K562 (cell line): ENCODE data around the gene ACOT7. TPM values are rescaled to one million over a fixed set of nuclear protein-coding genes. Genes with fewer than 3 reads are reported as not detected.

Source experiments
- ARID2 ChIP-seq: fragments of 450-650 bp; IDR thresholded peaks from 2 replicates; pipeline ENCODE4 v1.6.1; 2017; ENCODE audit warnings: antibody characterized with exemption, mild to moderate bottlenecking
- CBX3 ChIP-seq, 2 experiments: IDR thresholded peaks; 1 replicate in 1 of 2; 2 replicates in 1 of 2; pipeline ENCODE4 v1.6.1; 2012; ENCODE audit warnings: inconsistent platforms in 2 of 2, low read length in 2 of 2, borderline replicate concordance in 1 of 2, control low read depth in 1 of 2
- MAFK ChIP-seq: IDR thresholded peaks from 2 replicates; pipeline ENCODE4 v1.6.1; 2011; ENCODE audit warnings: low read length, improper control_type of control experiment
- MEF2A ChIP-seq: IDR thresholded peaks from 2 replicates; pipeline ENCODE4 v1.6.1; 2011; ENCODE audit warnings: low read depth, mild to moderate bottlenecking, low read length, moderate library complexity; ENCODE audit not compliant: control insufficient read depth
- NFXL1 ChIP-seq: fragments of 450-650 bp; formaldehyde crosslinking; IDR thresholded peaks from 2 replicates; pipeline ENCODE4 v1.4.0; 2021; ENCODE audit warnings: mild to moderate bottlenecking
- POU5F1 ChIP-seq: fragments of 150-350 bp; IDR thresholded peaks from 2 replicates; pipeline ENCODE4 v1.6.1; 2014; ENCODE audit warnings: borderline replicate concordance, low read length, low read depth, mild to moderate bottlenecking; ENCODE audit not compliant: partially characterized antibody
- ZKSCAN3 ChIP-seq: fragments of 250-450 bp; sonication (Bioruptor Pico); IDR thresholded peaks from 2 replicates; pipeline ENCODE4 v1.4.0; 2020
- ZNF830 ChIP-seq: fragments of 250-450 bp; sonication (Bioruptor Pico); IDR thresholded peaks from 2 replicates; pipeline ENCODE4 v1.5.0; 2021; ENCODE audit warnings: mild to moderate bottlenecking
- polyA plus RNA-seq, 8 experiments: library from polyadenylated mRNA; depleted of rRNA in 4 of 8; stranded (reverse) in 5 of 8; unstranded in 3 of 8; fragments of >200 nt; fragmentation: Nextera tagmentation in 2 of 8; fragmentation: Illumina TruSeq in 1 of 8; extraction: Ambion mirVana in 2 of 8; extraction: Trizol in 1 of 8; gene quantifications; 2 replicates each; pipeline versions ENCODE4 v1.2.1 to v1.2.3, GENCODE V29; 2011 to 2014; ENCODE audit warnings: inconsistent platforms in 1 of 8, missing spikeins in 1 of 8
- total RNA-seq, 7 experiments: library from RNA; depleted of rRNA in 6 of 7; stranded (reverse); fragments of >200 nt in 6 of 7; fragmentation: Illumina TruSeq in 2 of 7; extraction: Trizol in 2 of 7; gene quantifications; 2 replicates each; pipeline versions ENCODE4 v1.2.1 to v1.2.3, GENCODE V29; 2011 to 2021; ENCODE audit warnings: low replicate concordance in 1 of 7
- TF ChIP-seq, protein P1 (sequence below): fragments of 250-450 bp; sonication (Bioruptor Pico); IDR thresholded peaks from 2 replicates; pipeline ENCODE4 v1.4.0; 2020
- TF ChIP-seq, protein P2 (sequence below): sonication (generic); formaldehyde crosslinking; IDR thresholded peaks from 2 replicates; pipeline ENCODE4 v1.8.1; 2022; ENCODE audit warnings: missing genetic modification reagents
- TF ChIP-seq, protein P3 (sequence below): sonication (generic); formaldehyde crosslinking; IDR thresholded peaks from 2 replicates; pipeline ENCODE4 v1.9.0; 2022; ENCODE audit warnings: mild to moderate bottlenecking, missing genetic modification reagents
- TF ChIP-seq, protein P4 (sequence below): IDR thresholded peaks from 2 replicates; pipeline ENCODE4 v1.6.1; 2011; ENCODE audit warnings: borderline replicate concordance, low read depth, mild to moderate bottlenecking, moderate library complexity, low read length; ENCODE audit not compliant: insufficient read depth, poor library complexity, severe bottlenecking

The ACOT7 gene
- total and polyA plus RNA-seq, 9 of the 15 experiments (the other 6 are each of a cell fraction or from before 2014, with no cell fraction given), result 7.0 to 92.6 (median 37.2) TPM

DNA sequence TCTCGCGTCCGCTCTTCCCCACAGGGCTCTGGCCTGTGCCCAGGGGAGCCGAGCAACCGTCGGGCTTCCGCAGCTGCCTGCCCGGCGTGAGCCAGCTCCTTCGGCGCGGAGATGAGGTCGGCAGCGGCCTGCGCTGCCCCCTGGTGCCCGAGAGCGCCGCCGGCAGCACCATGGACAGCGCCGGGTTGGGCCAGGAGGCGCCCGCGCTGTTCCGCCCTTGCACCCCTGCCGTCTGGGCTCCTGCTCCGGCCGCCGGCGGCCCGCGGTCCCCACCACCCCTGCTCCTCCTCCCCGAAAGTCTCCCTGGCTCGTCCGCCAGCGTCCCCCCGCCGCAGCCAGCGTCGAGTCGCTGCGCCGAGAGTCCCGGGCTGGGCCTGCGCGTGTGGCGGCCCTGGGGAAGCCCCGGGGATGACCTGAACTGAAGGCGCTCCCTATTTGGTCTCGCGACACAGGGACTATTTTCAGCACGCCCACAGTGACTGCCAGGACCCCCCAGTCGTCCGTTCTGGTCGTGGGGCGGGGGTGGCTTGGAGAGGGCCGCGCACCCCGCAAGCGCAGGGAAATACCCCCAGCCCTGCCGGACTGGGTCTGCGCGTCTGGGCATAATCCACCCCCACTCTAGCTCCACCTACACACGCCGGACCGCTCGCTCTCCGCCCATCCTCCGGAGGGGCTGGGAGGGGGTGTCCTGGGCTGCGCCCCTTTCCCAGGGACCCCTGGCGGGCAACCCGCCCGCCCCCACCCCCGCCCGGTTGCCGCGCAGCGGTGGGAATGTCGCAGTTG lies 148.3 kb downstream of the ACOT7 start (continued):
- TF ChIP-seq, protein P1, sequence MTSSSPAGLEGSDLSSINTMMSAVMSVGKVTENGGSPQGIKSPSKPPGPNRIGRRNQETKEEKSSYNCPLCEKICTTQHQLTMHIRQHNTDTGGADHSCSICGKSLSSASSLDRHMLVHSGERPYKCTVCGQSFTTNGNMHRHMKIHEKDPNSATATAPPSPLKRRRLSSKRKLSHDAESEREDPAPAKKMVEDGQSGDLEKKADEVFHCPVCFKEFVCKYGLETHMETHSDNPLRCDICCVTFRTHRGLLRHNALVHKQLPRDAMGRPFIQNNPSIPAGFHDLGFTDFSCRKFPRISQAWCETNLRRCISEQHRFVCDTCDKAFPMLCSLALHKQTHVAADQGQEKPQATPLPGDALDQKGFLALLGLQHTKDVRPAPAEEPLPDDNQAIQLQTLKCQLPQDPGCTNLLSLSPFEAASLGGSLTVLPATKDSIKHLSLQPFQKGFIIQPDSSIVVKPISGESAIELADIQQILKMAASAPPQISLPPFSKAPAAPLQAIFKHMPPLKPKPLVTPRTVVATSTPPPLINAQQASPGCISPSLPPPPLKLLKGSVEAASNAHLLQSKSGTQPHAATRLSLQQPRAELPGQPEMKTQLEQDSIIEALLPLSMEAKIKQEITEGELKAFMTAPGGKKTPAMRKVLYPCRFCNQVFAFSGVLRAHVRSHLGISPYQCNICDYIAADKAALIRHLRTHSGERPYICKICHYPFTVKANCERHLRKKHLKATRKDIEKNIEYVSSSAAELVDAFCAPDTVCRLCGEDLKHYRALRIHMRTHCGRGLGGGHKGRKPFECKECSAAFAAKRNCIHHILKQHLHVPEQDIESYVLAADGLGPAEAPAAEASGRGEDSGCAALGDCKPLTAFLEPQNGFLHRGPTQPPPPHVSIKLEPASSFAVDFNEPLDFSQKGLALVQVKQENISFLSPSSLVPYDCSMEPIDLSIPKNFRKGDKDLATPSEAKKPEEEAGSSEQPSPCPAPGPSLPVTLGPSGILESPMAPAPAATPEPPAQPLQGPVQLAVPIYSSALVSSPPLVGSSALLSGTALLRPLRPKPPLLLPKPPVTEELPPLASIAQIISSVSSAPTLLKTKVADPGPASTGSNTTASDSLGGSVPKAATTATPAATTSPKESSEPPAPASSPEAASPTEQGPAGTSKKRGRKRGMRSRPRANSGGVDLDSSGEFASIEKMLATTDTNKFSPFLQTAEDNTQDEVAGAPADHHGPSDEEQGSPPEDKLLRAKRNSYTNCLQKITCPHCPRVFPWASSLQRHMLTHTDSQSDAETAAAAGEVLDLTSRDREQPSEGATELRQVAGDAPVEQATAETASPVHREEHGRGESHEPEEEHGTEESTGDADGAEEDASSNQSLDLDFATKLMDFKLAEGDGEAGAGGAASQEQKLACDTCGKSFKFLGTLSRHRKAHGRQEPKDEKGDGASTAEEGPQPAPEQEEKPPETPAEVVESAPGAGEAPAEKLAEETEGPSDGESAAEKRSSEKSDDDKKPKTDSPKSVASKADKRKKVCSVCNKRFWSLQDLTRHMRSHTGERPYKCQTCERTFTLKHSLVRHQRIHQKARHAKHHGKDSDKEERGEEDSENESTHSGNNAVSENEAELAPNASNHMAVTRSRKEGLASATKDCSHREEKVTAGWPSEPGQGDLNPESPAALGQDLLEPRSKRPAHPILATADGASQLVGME (CRISPR knock-in tag), result no peak
- no peak for TF ChIP-seq MAFK
- TF ChIP-seq, protein P2, sequence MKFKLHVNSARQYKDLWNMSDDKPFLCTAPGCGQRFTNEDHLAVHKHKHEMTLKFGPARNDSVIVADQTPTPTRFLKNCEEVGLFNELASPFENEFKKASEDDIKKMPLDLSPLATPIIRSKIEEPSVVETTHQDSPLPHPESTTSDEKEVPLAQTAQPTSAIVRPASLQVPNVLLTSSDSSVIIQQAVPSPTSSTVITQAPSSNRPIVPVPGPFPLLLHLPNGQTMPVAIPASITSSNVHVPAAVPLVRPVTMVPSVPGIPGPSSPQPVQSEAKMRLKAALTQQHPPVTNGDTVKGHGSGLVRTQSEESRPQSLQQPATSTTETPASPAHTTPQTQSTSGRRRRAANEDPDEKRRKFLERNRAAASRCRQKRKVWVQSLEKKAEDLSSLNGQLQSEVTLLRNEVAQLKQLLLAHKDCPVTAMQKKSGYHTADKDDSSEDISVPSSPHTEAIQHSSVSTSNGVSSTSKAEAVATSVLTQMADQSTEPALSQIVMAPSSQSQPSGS (CRISPR knock-in tag), result peak; percentile 67; the same call in 1 of the 2 replicates
- TF ChIP-seq ZKSCAN3 (CRISPR knock-in tag), result no peak
- no peak for TF ChIP-seq MEF2A
- TF ChIP-seq, protein P3, sequence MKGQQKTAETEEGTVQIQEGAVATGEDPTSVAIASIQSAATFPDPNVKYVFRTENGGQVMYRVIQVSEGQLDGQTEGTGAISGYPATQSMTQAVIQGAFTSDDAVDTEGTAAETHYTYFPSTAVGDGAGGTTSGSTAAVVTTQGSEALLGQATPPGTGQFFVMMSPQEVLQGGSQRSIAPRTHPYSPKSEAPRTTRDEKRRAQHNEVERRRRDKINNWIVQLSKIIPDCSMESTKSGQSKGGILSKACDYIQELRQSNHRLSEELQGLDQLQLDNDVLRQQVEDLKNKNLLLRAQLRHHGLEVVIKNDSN (CRISPR knock-in tag), result 0 out of 2 replicates have a peak, but pooled peaks have one; percentile 12
- peak in 1 of 2 experiments; percentile 68; a peak in 1 of 3 replicates for TF ChIP-seq CBX3 (IDR thresholded peaks at IDR 0.05; ENCODE audit: borderline replicate concordance in 1 of 2, low read length in 2 of 2)
- TF ChIP-seq POU5F1, result no peak
- TF ChIP-seq, protein P4, sequence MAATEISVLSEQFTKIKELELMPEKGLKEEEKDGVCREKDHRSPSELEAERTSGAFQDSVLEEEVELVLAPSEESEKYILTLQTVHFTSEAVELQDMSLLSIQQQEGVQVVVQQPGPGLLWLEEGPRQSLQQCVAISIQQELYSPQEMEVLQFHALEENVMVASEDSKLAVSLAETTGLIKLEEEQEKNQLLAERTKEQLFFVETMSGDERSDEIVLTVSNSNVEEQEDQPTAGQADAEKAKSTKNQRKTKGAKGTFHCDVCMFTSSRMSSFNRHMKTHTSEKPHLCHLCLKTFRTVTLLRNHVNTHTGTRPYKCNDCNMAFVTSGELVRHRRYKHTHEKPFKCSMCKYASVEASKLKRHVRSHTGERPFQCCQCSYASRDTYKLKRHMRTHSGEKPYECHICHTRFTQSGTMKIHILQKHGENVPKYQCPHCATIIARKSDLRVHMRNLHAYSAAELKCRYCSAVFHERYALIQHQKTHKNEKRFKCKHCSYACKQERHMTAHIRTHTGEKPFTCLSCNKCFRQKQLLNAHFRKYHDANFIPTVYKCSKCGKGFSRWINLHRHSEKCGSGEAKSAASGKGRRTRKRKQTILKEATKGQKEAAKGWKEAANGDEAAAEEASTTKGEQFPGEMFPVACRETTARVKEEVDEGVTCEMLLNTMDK, result peak; percentile 77
- 0 out of 2 replicates have a peak, but pooled peaks have one; percentile 29 for TF ChIP-seq ZNF830 (CRISPR knock-in tag)
- TF ChIP-seq NFXL1 (CRISPR knock-in tag), result no peak
- peak; percentile 78; the same call in 1 of the 2 replicates for TF ChIP-seq ARID2
